Measurements from ENCODE around the gene TRABD2B.

Gene TRABD2B

GRCh38 chr1:47849591-47850261, 147.5 kb downstream of the TRABD2B start:
- Histone ChIP-seq H3K79me2 (ENCODE audit: insufficient read depth, low read length) (no peaks in the 10 kb centered on the region), H3K9ac (ENCODE audit: low read depth, low read length) (no peak overlapping the region), H3K27me3 (ENCODE audit: insufficient read depth, low read length, poor library complexity) (peaks cover under 1% of the 10 kb centered on the region), H3K4me3 (ENCODE audit: low read depth in 1 of 2, low read length in 2 of 2) (no peak overlapping the region), H4K20me1 (ENCODE audit: insufficient read depth, low read length) (no peaks in the 10 kb centered on the region), H2AFZ (ENCODE audit: low read depth, low read length) (no peak overlapping the region), H3K9me3 (ENCODE audit: insufficient read depth, low read length, severe bottlenecking) (no peaks in the 10 kb centered on the region), H3K36me3 (ENCODE audit: insufficient read depth, low read length) (no peaks in the 10 kb centered on the region), H3K4me1 (ENCODE audit: insufficient read depth, low read length) (no peaks in the 10 kb centered on the region), H3K4me2 (ENCODE audit: insufficient read depth, low read length) (no peak overlapping the region), H3K27ac (ENCODE audit: low read length) (no peak overlapping the region)
- TF ChIP-seq CTCF (IDR thresholded peaks at IDR 0.05; ENCODE audit: borderline replicate concordance, extremely low read depth, low read length, poor library complexity, severe bottlenecking) (no peak), EZH2 (IDR thresholded peaks at IDR 0.05; ENCODE audit: borderline replicate concordance, low read depth, low read length, severe bottlenecking) (no peak)
- DNase-seq (no peak), ATAC-seq (ENCODE audit: insufficient read depth, low read depth) (no peak)

- no peak overlapping the region for H2AFZ ChIP-seq (ENCODE audit: low read depth, low read length)
- ATAC-seq (ENCODE audit: insufficient read depth, low read depth) (no peak), DNase-seq (no peak)
- no peak overlapping the region for H3K9ac ChIP-seq (ENCODE audit: low read depth, low read length)
- no peak overlapping the region for H3K4me3 ChIP-seq (ENCODE audit: low read depth in 1 of 2, low read length in 2 of 2)
- no peaks in the 10 kb centered on the region for H3K27me3 ChIP-seq (ENCODE audit: insufficient read depth, low read length, poor library complexity)
- 0 out of 2 replicates have a peak, but pooled peaks cover under 1% of the 10 kb centered on the region for H4K20me1 ChIP-seq (ENCODE audit: insufficient read depth, low read length)
- no peak overlapping the region for H3K4me2 ChIP-seq (ENCODE audit: insufficient read depth, low read length)
- TF ChIP-seq EZH2 (IDR thresholded peaks at IDR 0.05; ENCODE audit: borderline replicate concordance, low read depth, low read length, severe bottlenecking) (no peak), CTCF (IDR thresholded peaks at IDR 0.05; ENCODE audit: borderline replicate concordance, extremely low read depth, low read length, poor library complexity, severe bottlenecking) (no peak)
- no peaks in the 10 kb centered on the region for H3K79me2 ChIP-seq (ENCODE audit: insufficient read depth, low read length)
- no peaks in the 10 kb centered on the region for H3K4me1 ChIP-seq (ENCODE audit: insufficient read depth, low read length)
- H3K9me3 ChIP-seq (ENCODE audit: insufficient read depth, low read length, severe bottlenecking), result no peaks in the 10 kb centered on the region
- no peak overlapping the region for H3K27ac ChIP-seq (ENCODE audit: low read length)
- H3K36me3 ChIP-seq (ENCODE audit: insufficient read depth, low read length), result no peaks in the 10 kb centered on the region
Observed at GRCh38 chr1:47849005-47849521, 148.1 kb downstream of the TRABD2B start.

GRCh38 chr1:47847763-47848162, 149.4 kb downstream of the TRABD2B start:
- H3K27me3 ChIP-seq (ENCODE audit: insufficient read depth, low read length, poor library complexity), result peaks cover 9% of the 10 kb centered on the region
- no peak for DNase-seq
- H3K79me2 ChIP-seq (ENCODE audit: insufficient read depth, low read length), result no peaks in the 10 kb centered on the region
- H3K27ac ChIP-seq (ENCODE audit: low read length), result no peak overlapping the region
- ATAC-seq (ENCODE audit: insufficient read depth, low read depth), result no peak
- H3K4me2 ChIP-seq (ENCODE audit: insufficient read depth, low read length), result no peak overlapping the region
- no peaks in the 10 kb centered on the region for H3K4me1 ChIP-seq (ENCODE audit: insufficient read depth, low read length)
- H3K9me3 ChIP-seq (ENCODE audit: insufficient read depth, low read length, severe bottlenecking), result no peaks in the 10 kb centered on the region
- H3K36me3 ChIP-seq (ENCODE audit: insufficient read depth, low read length), result no peaks in the 10 kb centered on the region
- H3K4me3 ChIP-seq (ENCODE audit: low read depth in 1 of 2, low read length in 2 of 2), result no peak overlapping the region
- H2AFZ ChIP-seq (ENCODE audit: low read depth, low read length), result no peak overlapping the region
- 0 out of 2 replicates have a peak, but pooled peaks cover 6% of the 10 kb centered on the region for H4K20me1 ChIP-seq (ENCODE audit: insufficient read depth, low read length)
- TF ChIP-seq EZH2 (IDR thresholded peaks at IDR 0.05; ENCODE audit: borderline replicate concordance, low read depth, low read length, severe bottlenecking) (no peak), CTCF (IDR thresholded peaks at IDR 0.05; ENCODE audit: borderline replicate concordance, extremely low read depth, low read length, poor library complexity, severe bottlenecking) (no peak)
- H3K9ac ChIP-seq (ENCODE audit: low read depth, low read length), result no peak overlapping the region

Measured in DND-41 (cell line).